Measurements from ENCODE around the gene MAP7D1. TPM values are rescaled to one million over a fixed set of nuclear protein-coding genes. Genes with fewer than 3 reads are reported as not detected.

The MAP7D1 gene
- total RNA-seq, 1 experiment from 2014 or later, result 49.9 TPM

DNA sequence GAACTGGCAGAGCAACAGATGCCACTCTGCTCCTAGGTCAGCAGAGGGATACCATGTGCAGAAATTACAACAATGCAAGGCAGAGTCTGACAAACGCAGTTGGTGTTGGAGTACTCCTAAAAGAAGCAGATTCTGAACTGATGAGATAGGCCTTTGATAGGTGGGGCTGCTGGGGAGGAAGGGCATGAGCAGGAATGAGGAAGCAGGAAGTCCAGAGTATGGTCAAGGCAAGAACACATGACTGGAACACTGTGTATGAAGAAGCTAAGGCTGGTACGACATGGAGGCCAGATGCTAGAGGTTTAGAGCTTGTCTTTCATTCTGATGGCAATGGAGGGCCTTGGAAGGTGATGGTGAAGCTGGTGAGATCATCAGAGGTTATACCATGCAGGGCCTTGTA, 56.8 kb downstream of the MAP7D1 start:
- no peaks in the 10 kb centered on the region; a peak in 1 of 4 replicates for H3K4me1 Mint-ChIP-seq
- no peak overlapping the region for H3K14ac ChIP-seq (ENCODE audit: insufficient read depth, low read length)
- TF ChIP-seq, protein P1, sequence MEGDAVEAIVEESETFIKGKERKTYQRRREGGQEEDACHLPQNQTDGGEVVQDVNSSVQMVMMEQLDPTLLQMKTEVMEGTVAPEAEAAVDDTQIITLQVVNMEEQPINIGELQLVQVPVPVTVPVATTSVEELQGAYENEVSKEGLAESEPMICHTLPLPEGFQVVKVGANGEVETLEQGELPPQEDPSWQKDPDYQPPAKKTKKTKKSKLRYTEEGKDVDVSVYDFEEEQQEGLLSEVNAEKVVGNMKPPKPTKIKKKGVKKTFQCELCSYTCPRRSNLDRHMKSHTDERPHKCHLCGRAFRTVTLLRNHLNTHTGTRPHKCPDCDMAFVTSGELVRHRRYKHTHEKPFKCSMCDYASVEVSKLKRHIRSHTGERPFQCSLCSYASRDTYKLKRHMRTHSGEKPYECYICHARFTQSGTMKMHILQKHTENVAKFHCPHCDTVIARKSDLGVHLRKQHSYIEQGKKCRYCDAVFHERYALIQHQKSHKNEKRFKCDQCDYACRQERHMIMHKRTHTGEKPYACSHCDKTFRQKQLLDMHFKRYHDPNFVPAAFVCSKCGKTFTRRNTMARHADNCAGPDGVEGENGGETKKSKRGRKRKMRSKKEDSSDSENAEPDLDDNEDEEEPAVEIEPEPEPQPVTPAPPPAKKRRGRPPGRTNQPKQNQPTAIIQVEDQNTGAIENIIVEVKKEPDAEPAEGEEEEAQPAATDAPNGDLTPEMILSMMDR (conservative IDR thresholded peaks at IDR 0.05), result no peak
- H3K23me2 ChIP-seq (ENCODE audit: insufficient read length, low read depth, low read length, poor library complexity, severe bottlenecking), result no peaks in the 10 kb centered on the region
- H2BK20ac ChIP-seq (ENCODE audit: low read depth, low read length, poor library complexity, severe bottlenecking), result no peak overlapping the region
- no peak overlapping the region for H2BK12ac ChIP-seq (ENCODE audit: insufficient read length, low read depth, low read length)
- no CpG with 5 or more reads among the region's 2 CpGs for WGBS (ENCODE audit: extremely low coverage, insufficient read length, low lambda C conversion rate)
- no peaks in the 10 kb centered on the region for H4K20me1 ChIP-seq (ENCODE audit: control insufficient read depth, insufficient read depth, insufficient read length)
- H3K18ac ChIP-seq (ENCODE audit: insufficient read length, low read depth, low read length), result no peak overlapping the region
- H4K91ac ChIP-seq (ENCODE audit: insufficient read length, low read depth, low read length), result no peak overlapping the region
- H3K79me1 ChIP-seq (ENCODE audit: insufficient read depth, low read depth, low read length, poor library complexity, severe bottlenecking), result no peaks in the 10 kb centered on the region
- H3K9ac ChIP-seq (ENCODE audit: extremely low read depth, insufficient read length, low read length), result no peak overlapping the region
- no peaks in the 10 kb centered on the region for H3K27me3 ChIP-seq (ENCODE audit: insufficient read depth, low read length)
- no peaks in the 10 kb centered on the region for H3K79me2 ChIP-seq (ENCODE audit: insufficient read depth, low read length)
- no peak overlapping the region for H3K4me3 Mint-ChIP-seq
- no peak overlapping the region for H3K4ac ChIP-seq (ENCODE audit: low read depth, low read length)
- H3K4me2 ChIP-seq (ENCODE audit: insufficient read depth, insufficient read length, low read length), result no peak overlapping the region
- no peaks in the 10 kb centered on the region for H3K4me1 ChIP-seq (ENCODE audit: insufficient read depth, low read length)
- H2BK5ac ChIP-seq (ENCODE audit: insufficient read length, low read length), result no peak overlapping the region
- H4K5ac ChIP-seq (ENCODE audit: insufficient read length, low read depth, low read length), result no peak overlapping the region
- no peak overlapping the region for H3K23ac ChIP-seq (ENCODE audit: insufficient read length, low read depth, low read length)
- H3K27me3 Mint-ChIP-seq (ENCODE audit: low read depth), result no peaks in the 10 kb centered on the region; the same call in none of the 2 replicates
- H3K36me3 Mint-ChIP-seq (ENCODE audit: insufficient read depth in 1 of 3, low read depth in 3 of 3), result no peaks in the 10 kb centered on the region
- no peaks in the 10 kb centered on the region for H3K9me3 Mint-ChIP-seq
- H3K9me3 ChIP-seq (ENCODE audit: control insufficient read depth, low read depth, low read length), result no peaks in the 10 kb centered on the region
- H3K27ac Mint-ChIP-seq, result peak overlapping the region in 1 of 3 experiments; percentile 9; a peak in 2 of 7 replicates
- H4K8ac ChIP-seq (replicated peaks; ENCODE audit: insufficient read length, low read depth, low read length), result no peak overlapping the region
- DNase-seq, result no peak
- no peak overlapping the region for H2AK5ac ChIP-seq (ENCODE audit: insufficient read length, low read length)
- no peak overlapping the region for H3K27ac ChIP-seq (ENCODE audit: insufficient read length, low read depth, low read length)
- H2BK120ac ChIP-seq (ENCODE audit: low read depth, low read length, poor library complexity, severe bottlenecking), result no peak overlapping the region
- no peak overlapping the region for H3K56ac ChIP-seq (ENCODE audit: insufficient read length, low read depth, low read length)
- H3T11ph ChIP-seq (ENCODE audit: low read length), result no peak overlapping the region
- no peak overlapping the region for H2BK15ac ChIP-seq (ENCODE audit: low read depth, low read length)
- no peak overlapping the region for H2AFZ ChIP-seq (ENCODE audit: low read length)
